H1 (cell line): ENCODE data around the gene MST1R. TPM values are rescaled to one million over a fixed set of nuclear protein-coding genes. Genes with fewer than 3 reads are reported as not detected.

Experiments
- CTCF ChIA-PET: fragments of 300-600 bp; sonication (Branson Sonifier 250); formaldehyde crosslinking; loops from one replicate; lab custom pipeline; 2021; ENCODE audit not compliant: partially characterized antibody; lab: Charles Lee
- POLR2A ChIA-PET: fragments of 300-600 bp; sonication (Branson Sonifier 250); formaldehyde crosslinking; loops from one replicate; lab custom pipeline; 2021; ENCODE audit warnings: inconsistent platforms; ENCODE audit not compliant: partially characterized antibody; lab: Charles Lee
- DNase-seq, 2 experiments: peaks; one replicate each; pipeline versions ENCODE4 v3.0.0 to v3.0.0-alpha.2; 2010 to 2022; ENCODE audit warnings: low spot score in 2 of 2, low read depth in 1 of 2, mixed read lengths in 1 of 2
- FAIRE-seq: peaks from 2 replicates; lab custom pipeline; 2011; peaks lifted over from hg19 to GRCh38; lab: Jason Lieb, UNC
- H2AFZ ChIP-seq: 2 replicates; pipeline ENCODE4 v1.8.1; 2012; ENCODE audit warnings: low read length, inconsistent platforms
- H2AK5ac ChIP-seq: 2 replicates; pipeline ENCODE4 v1.6.1; 2013; ENCODE audit warnings: low read depth, low read length
- H2BK120ac ChIP-seq: replicated peaks from 2 replicates; pipeline ENCODE3; 2013; ENCODE audit warnings: low read depth, low read length, inconsistent platforms
- H2BK12ac ChIP-seq: 2 replicates; pipeline ENCODE4 v1.6.1; 2013; ENCODE audit warnings: low read depth, low read length
- H2BK15ac ChIP-seq: 2 replicates; pipeline ENCODE4 v1.6.1; 2013; ENCODE audit warnings: low read length
- H2BK20ac ChIP-seq: 2 replicates; pipeline ENCODE4 v1.6.1; 2013; ENCODE audit warnings: low read length
- H2BK5ac ChIP-seq: 2 replicates; pipeline ENCODE4 v1.6.1; 2013; ENCODE audit warnings: low read depth, low read length
- H3K14ac ChIP-seq: 2 replicates; pipeline ENCODE4 v1.6.1; 2013; ENCODE audit warnings: inconsistent platforms; ENCODE audit not compliant: insufficient read length
- H3K18ac ChIP-seq: 2 replicates; pipeline ENCODE4 v1.6.1; 2013; ENCODE audit warnings: low read length; ENCODE audit errors: extremely low read depth
- H3K23ac ChIP-seq: 2 replicates; pipeline ENCODE4 v1.6.1; 2013; ENCODE audit warnings: inconsistent platforms; ENCODE audit not compliant: insufficient read length
- H3K23me2 ChIP-seq: 2 replicates; pipeline ENCODE4 v1.6.1; 2013; ENCODE audit warnings: low read depth, low read length
- H3K27ac ChIP-seq: 2 replicates; pipeline ENCODE4 v1.6.1; 2011; ENCODE audit warnings: low read depth, low read length, inconsistent platforms
- H3K27me3 ChIP-seq, 4 experiments: replicated peaks in 1 of 4; 1 replicate in 1 of 4; 2 replicates in 3 of 4; pipeline versions ENCODE4 v1.6.1 to v1.8.1; 2011 to 2013; ENCODE audit warnings: low read length in 3 of 4, mild to moderate bottlenecking in 3 of 4, inconsistent platforms in 2 of 4, mixed read lengths in 2 of 4, moderate library complexity in 1 of 4; ENCODE audit not compliant: control insufficient read depth in 3 of 4, insufficient read depth in 3 of 4; ENCODE audit errors: extremely low read depth in 1 of 4
- H3K36me3 ChIP-seq, 4 experiments: 2 replicates each; pipeline versions ENCODE4 v1.6.1 to v1.8.1; 2011 to 2013; ENCODE audit warnings: mild to moderate bottlenecking in 4 of 4, low read length in 3 of 4, moderate library complexity in 2 of 4, control low read depth in 1 of 4, inconsistent platforms in 1 of 4; ENCODE audit not compliant: insufficient read depth in 4 of 4, control insufficient read depth in 2 of 4
- H3K4ac ChIP-seq: replicated peaks from 2 replicates; pipeline ENCODE3; 2013; ENCODE audit warnings: low read length, low read depth, mixed read lengths, inconsistent platforms; ENCODE audit not compliant: insufficient read length
- H3K4me1 ChIP-seq, 4 experiments: replicated peaks in 1 of 4; 1 replicate in 1 of 4; 2 replicates in 3 of 4; pipeline versions ENCODE4 v1.6.1 to v1.8.1; 2011 to 2013; ENCODE audit warnings: low read length in 3 of 4, inconsistent platforms in 2 of 4, mixed read lengths in 1 of 4; ENCODE audit not compliant: insufficient read depth in 4 of 4, control insufficient read depth in 3 of 4
- H3K4me2 ChIP-seq, 2 experiments: 2 replicates each; pipeline versions ENCODE4 v1.6.1 to v1.8.1; 2011 to 2013; ENCODE audit warnings: low read depth in 2 of 2, low read length in 2 of 2, control low read depth in 1 of 2, inconsistent platforms in 1 of 2, mild to moderate bottlenecking in 1 of 2; ENCODE audit not compliant: insufficient read depth in 1 of 2
- H3K4me3 ChIP-seq, 4 experiments: fragments of 200-600, 300-600 bp in 1 of 4; sonication (generic), shearing (Covaris generic), sonication (Bioruptor Twin) in 1 of 4; 2 replicates each; pipeline versions ENCODE4 v1.5.1 to v1.8.1; 2011 to 2016; ENCODE audit warnings: low read length in 4 of 4, low read depth in 3 of 4, control low read depth in 2 of 4, inconsistent platforms in 2 of 4, mild to moderate bottlenecking in 2 of 4, mixed read lengths in 1 of 4, moderate library complexity in 1 of 4; ENCODE audit not compliant: insufficient read depth in 2 of 4; ENCODE audit errors: extremely low read depth in 1 of 4
- H3K56ac ChIP-seq: replicated peaks from 2 replicates; pipeline ENCODE3; 2013; ENCODE audit warnings: low read depth, mild to moderate bottlenecking, mixed read lengths, low read length, inconsistent platforms; ENCODE audit not compliant: insufficient read length
- H3K79me1 ChIP-seq: 2 replicates; pipeline ENCODE4 v1.6.1; 2013; ENCODE audit warnings: low read depth, low read length, control low read depth
- H3K79me2 ChIP-seq, 2 experiments: 2 replicates each; pipeline versions ENCODE4 v1.6.1 to v1.8.1; 2012 to 2013; ENCODE audit warnings: low read length in 2 of 2, mild to moderate bottlenecking in 2 of 2, inconsistent platforms in 1 of 2; ENCODE audit not compliant: insufficient read depth in 2 of 2, control insufficient read depth in 1 of 2
- H3K9ac ChIP-seq, 4 experiments: replicated peaks in 1 of 4; 1 replicate in 1 of 4; 2 replicates in 3 of 4; pipeline versions ENCODE4 v1.6.1 to v1.8.1; 2011 to 2013; ENCODE audit warnings: low read depth in 3 of 4, low read length in 3 of 4, control low read depth in 2 of 4, mild to moderate bottlenecking in 2 of 4, moderate library complexity in 2 of 4, inconsistent platforms in 1 of 4; ENCODE audit errors: extremely low read depth in 1 of 4
- H3K9me3 ChIP-seq, 2 experiments: 2 replicates each; pipeline versions ENCODE4 v1.6.1 to v1.8.1; 2012 to 2013; ENCODE audit warnings: mild to moderate bottlenecking in 2 of 2, moderate library complexity in 2 of 2, control low read depth in 1 of 2, inconsistent platforms in 1 of 2, low read depth in 1 of 2, low read length in 1 of 2, mixed read lengths in 1 of 2; ENCODE audit not compliant: insufficient read depth in 2 of 2
- H4K20me1 ChIP-seq, 2 experiments: replicated peaks in 1 of 2; 2 replicates each; pipeline versions ENCODE3 to v1.8.1; 2011 to 2013; ENCODE audit warnings: inconsistent platforms in 2 of 2, low read length in 2 of 2, mild to moderate bottlenecking in 1 of 2; ENCODE audit not compliant: insufficient read depth in 2 of 2, control insufficient read depth in 1 of 2
- H4K5ac ChIP-seq: 2 replicates; pipeline ENCODE4 v1.6.1; 2013; ENCODE audit warnings: low read length, low read depth, mixed read lengths, inconsistent platforms; ENCODE audit not compliant: insufficient read length
- H4K8ac ChIP-seq: 2 replicates; pipeline ENCODE4 v1.8.0; 2013; ENCODE audit warnings: mild to moderate bottlenecking, moderate library complexity, low read length, inconsistent platforms; ENCODE audit not compliant: insufficient read depth; ENCODE audit errors: extremely low read depth
- H4K91ac ChIP-seq: replicated peaks from 2 replicates; pipeline ENCODE3; 2013; ENCODE audit warnings: low read length, mixed read lengths, inconsistent platforms; ENCODE audit not compliant: insufficient read length
- JUND ChIP-seq: IDR thresholded peaks from 2 replicates; pipeline ENCODE4 v1.6.1; 2011; ENCODE audit warnings: mild to moderate bottlenecking, improper control_type of control experiment, low read length
- ZNF274 ChIP-seq: IDR thresholded peaks from 2 replicates; pipeline ENCODE4 v1.7.0; 2012; ENCODE audit warnings: low read length, borderline replicate concordance; ENCODE audit errors: extremely low read depth
- WGBS, 2 experiments: shearing (Covaris generic) in 1 of 2; methylation state at CpG; one replicate each; pipeline versions ENCODE4 v1.1.6 to v1.1.7; 2013 to 2015; ENCODE audit warnings: low lambda C conversion rate in 2 of 2, mixed read lengths in 2 of 2, inconsistent platforms in 1 of 2, low coverage in 1 of 2, missing lambda C conversion rate in 1 of 2; ENCODE audit not compliant: insufficient replicate concordance in 2 of 2, insufficient coverage in 1 of 2, insufficient read length in 1 of 2; ENCODE audit errors: extremely low coverage in 1 of 2, missing lambda C conversion rate in 1 of 2; 5-methylcytosine and 5-hydroxymethylcytosine counted together
- polyA plus RNA-seq, 7 experiments: library from polyadenylated mRNA; depleted of rRNA in 3 of 7; stranded (reverse) in 5 of 7; unstranded in 2 of 7; fragments of >200 nt in 5 of 7; fragments of 200-250 nt in 2 of 7; gene quantifications; 1 replicate in 5 of 7; 2 replicates in 1 of 7; 4 replicates in 1 of 7; pipeline versions ENCODE4 v1.2.1 to v1.2.3, GENCODE V29; 2011 to 2013; ENCODE audit warnings: missing spikeins in 2 of 7, mixed read lengths in 2 of 7
- total RNA-seq: library from RNA; stranded (reverse); fragmentation: NEBNext Ultra II Directional; extraction: Animal tissue kit (Norgen Biotek cat#: 25700); gene quantifications from 2 replicates; pipeline ENCODE4 v1.2.1, GENCODE V29; 2021

MST1R gene
- total and polyA plus RNA-seq, 2 of the 8 experiments (the other 6 are each of a cell fraction or from before 2014, with no cell fraction given) = 4.8 to 7.6 TPM

DNA sequence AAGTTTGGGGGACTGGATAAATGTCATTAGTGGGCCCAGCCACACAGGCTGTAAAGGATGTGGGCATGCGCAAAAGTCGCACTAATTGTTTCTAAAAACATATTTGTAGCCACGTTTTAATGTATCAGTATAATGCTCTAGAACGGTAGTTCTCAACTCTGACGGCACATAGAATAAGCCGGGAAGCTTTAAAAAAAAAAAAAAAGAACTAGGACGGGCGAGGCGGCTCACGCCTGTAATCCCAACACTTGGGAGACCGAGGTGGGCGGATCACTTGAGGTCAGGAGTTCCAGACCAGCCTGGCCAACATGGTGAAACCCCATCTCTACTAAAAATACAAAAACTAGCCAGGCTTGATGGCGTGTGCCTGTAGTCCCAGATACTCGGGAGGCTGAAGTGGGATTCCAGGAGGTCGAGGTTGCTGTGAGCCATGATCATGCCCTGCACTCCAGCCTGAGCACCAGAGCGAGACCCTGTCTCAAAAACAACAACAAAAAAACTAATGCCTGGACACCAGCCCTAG, 26.6 kb upstream of the MST1R start:
- Histone ChIP-seq H2AK5ac (no peak overlapping the region), H3K27ac (peak overlapping the region; percentile 39; the same call in 1 of the 2 replicates), H2BK20ac (0 out of 2 replicates have a peak overlapping the region, but pooled peaks have one; percentile 6), H2BK120ac (no peak overlapping the region), H4K20me1 (no peaks in the 10 kb centered on the region), H2BK15ac (peak overlapping the region; percentile 72; the same call in 1 of the 2 replicates), H3K9me3 (no peaks in the 10 kb centered on the region), H3K4me2 (peak overlapping the region; percentile 33 to 82), H3K4me1 (peaks cover 2 to 9% (median 5%) of the 10 kb centered on the region in 4 experiments; a peak in 5 of 7 replicates), H3K9ac (peak overlapping the region in 1 of 4 experiments; percentile 16; a peak in 1 of 7 replicates), H3K56ac (no peak overlapping the region), H3K14ac (no peak overlapping the region), H3K27me3 (no peaks in the 10 kb centered on the region), H3K4me3 (peak overlapping the region; percentile 61 to 87 (median 80); a peak in 7 of 8 replicates), H3K79me2 (no peaks in the 10 kb centered on the region), H3K23ac (no peak overlapping the region), H2BK5ac (peak overlapping the region; percentile 61; the same call in 1 of the 2 replicates), H4K91ac (peak overlapping the region; percentile 4), H3K36me3 (no peaks in the 10 kb centered on the region), H3K79me1 (no peaks in the 10 kb centered on the region), H4K8ac (no peak overlapping the region), H3K18ac (peak overlapping the region; percentile 97), H3K23me2 (no peaks in the 10 kb centered on the region), H4K5ac (peak overlapping the region; percentile 5), H3K4ac (peak overlapping the region; percentile 63), H2AFZ (peak overlapping the region; percentile 28; the same call in 1 of the 2 replicates), H2BK12ac (peak overlapping the region; percentile 85; the same call in 1 of the 2 replicates)
- no peak for FAIRE-seq
- DNase-seq = no peak
- CTCF ChIA-PET = interaction anchor here (0.6 to 4.4 kb wide), 17 partner anchors 10 to 205 kb away, joined by 3 to 36 read pairs (median 4); partner anchors contain the start of genes INKA1 and RBM6
- POLR2A ChIA-PET = interaction anchor here (0.9 to 3.1 kb wide), 10 partner anchors 9 to 159 kb away, joined by 3 to 32 read pairs (median 4); partner anchors contain the start of genes RBM5 and RBM6
- WGBS, 2 experiments = 66% methylated on average over 14 of the region's 16 CpGs; no CpG with 5 or more reads in 1 of the 2 experiments
- TF ChIP-seq JUND (no peak), ZNF274 (no peak)
